GM12878 (cell line): ENCODE results near the gene IGF1R.

ENCODE experiments used
- CEBPB ChIP-seq, 2 experiments: fragments of 150-350 bp in 1 of 2; IDR thresholded peaks; 2 replicates each; pipeline ENCODE4 v1.6.1; 2012 to 2014; ENCODE audit warnings: low read depth in 2 of 2, low read length in 2 of 2, borderline replicate concordance in 1 of 2, inconsistent platforms in 1 of 2
- SUPT20H ChIP-seq: IDR thresholded peaks from 2 replicates; pipeline ENCODE4 v1.6.1; 2011; ENCODE audit warnings: low read depth, mild to moderate bottlenecking, low read length, moderate library complexity, borderline replicate concordance; ENCODE audit not compliant: control insufficient read depth

DNA sequence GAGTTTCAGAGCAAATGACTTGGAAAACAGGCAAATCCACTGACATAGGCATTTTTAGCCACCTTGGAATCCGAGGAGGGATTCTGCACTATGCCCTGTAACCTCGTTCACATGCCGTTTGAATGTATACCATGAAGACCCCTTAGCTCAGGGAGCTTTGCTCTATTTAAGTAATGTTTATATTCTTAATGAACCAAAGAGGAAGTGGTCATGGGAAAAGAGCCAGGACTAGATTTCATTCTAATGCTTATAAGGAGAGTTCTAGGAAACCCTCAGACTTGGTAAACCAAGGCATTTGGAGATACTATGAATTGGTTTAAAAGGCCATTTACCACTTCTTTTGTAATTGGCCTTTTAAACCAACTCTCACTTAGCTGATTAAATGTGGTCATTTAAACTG is 178.9 kb downstream of the IGF1R start:
- no peak for TF ChIP-seq SUPT20H
- no peak for TF ChIP-seq CEBPB (IDR thresholded peaks at IDR 0.05; ENCODE audit: borderline replicate concordance in 1 of 2, low read depth in 2 of 2, low read length in 2 of 2)
